Medulla oblongata (tissue), 1 donor: Measurements from ENCODE around the gene GAREM1.

Source experiments
- DNase-seq: peaks from one replicate; pipeline ENCODE4 v3.0.0-alpha.2; 2015; ENCODE audit errors: extremely low spot score

GAREM1 gene

GRCh38 chr18:32328379-32328778, 142.3 kb downstream of the GAREM1 start:
- no peak for DNase-seq

- peak; percentile 63 for DNase-seq
Observed at GRCh38 chr18:32326450-32327308, 144.0 kb downstream of the GAREM1 start.

GRCh38 chr18:32324181-32324580, 146.5 kb downstream of the GAREM1 start:
- DNase-seq, result no peak

GRCh38 chr18:32321826-32322225, 148.9 kb downstream of the GAREM1 start:
- DNase-seq, result no peak

GRCh38 chr18:32319084-32319483, 151.6 kb downstream of the GAREM1 start:
- no peak for DNase-seq

- no peak for DNase-seq
Observed at GRCh38 chr18:32318581-32318980, 152.1 kb downstream of the GAREM1 start.

GRCh38 chr18:32317651-32318050, 153.0 kb downstream of the GAREM1 start:
- DNase-seq, result no peak

- DNase-seq, result no peak
Observed at GRCh38 chr18:32315881-32316280, 154.8 kb downstream of the GAREM1 start.

GRCh38 chr18:32310774-32311173, 159.9 kb downstream of the GAREM1 start:
- DNase-seq, result no peak

- DNase-seq, result no peak
Observed at GRCh38 chr18:32310101-32310500, 160.6 kb downstream of the GAREM1 start.

- no peak for DNase-seq
Observed at GRCh38 chr18:32308493-32309120, 162.1 kb downstream of the GAREM1 start.

GRCh38 chr18:32303400-32303799, 167.3 kb downstream of the GAREM1 start:
- DNase-seq, result no peak

- no peak for DNase-seq
Observed at GRCh38 chr18:32302806-32303205, 167.9 kb downstream of the GAREM1 start.

- no peak for DNase-seq
Observed at GRCh38 chr18:32301976-32302743, 168.5 kb downstream of the GAREM1 start.

GRCh38 chr18:32301361-32301760, 169.3 kb downstream of the GAREM1 start:
- DNase-seq, result no peak

- DNase-seq, result no peak
Observed at GRCh38 chr18:32300914-32301313, 169.8 kb downstream of the GAREM1 start.

GRCh38 chr18:32299484-32299883, 171.2 kb downstream of the GAREM1 start:
- no peak for DNase-seq

GRCh38 chr18:32298171-32298667, 172.5 kb downstream of the GAREM1 start:
- no peak for DNase-seq

GRCh38 chr18:32297579-32298170, 173.0 kb downstream of the GAREM1 start:
- no peak for DNase-seq

- no peak for DNase-seq
Observed at GRCh38 chr18:32296851-32297250, 173.8 kb downstream of the GAREM1 start.

GRCh38 chr18:32295604-32296003, 175.1 kb downstream of the GAREM1 start:
- no peak for DNase-seq

GRCh38 chr18:32293107-32293506, 177.6 kb downstream of the GAREM1 start:
- no peak for DNase-seq
